Measurements from ENCODE around the gene DDAH1.

DDAH1 gene

DNA sequence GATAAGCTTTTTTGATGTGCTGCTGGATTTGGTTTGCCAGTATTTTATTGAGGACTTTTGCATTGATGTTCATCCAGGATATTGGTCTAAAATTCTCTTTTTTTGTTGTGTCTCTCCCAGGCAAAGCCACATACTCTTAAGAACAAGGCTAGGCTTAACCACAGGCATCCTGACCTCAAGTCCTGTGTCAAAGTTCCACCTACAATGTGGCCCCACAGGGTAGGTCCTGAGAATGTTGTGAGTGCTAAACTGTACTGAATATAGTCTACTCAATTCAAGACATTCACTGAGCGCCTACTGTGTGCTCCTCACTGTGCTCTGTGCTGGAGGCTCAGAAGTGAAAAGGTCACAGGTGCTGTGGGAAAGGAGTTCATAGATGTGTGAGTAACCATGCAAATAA, 20.6 kb downstream of the DDAH1 start:
- no peak overlapping the region for H3K4me3 ChIP-seq (ENCODE audit: extremely low read depth, insufficient read depth, low read length, poor library complexity, severe bottlenecking)
- H3K36me3 ChIP-seq (ENCODE audit: control insufficient read depth, insufficient read depth, low read length): peaks cover 24% of the 10 kb centered on the region
- H3K4me1 ChIP-seq (ENCODE audit: control insufficient read depth, insufficient read depth, low read length, poor library complexity, severe bottlenecking): peaks cover 11% of the 10 kb centered on the region
- no peaks in the 10 kb centered on the region for H3K9me3 ChIP-seq (ENCODE audit: control insufficient read depth, low read length)
- no peak overlapping the region for H3K27ac ChIP-seq (ENCODE audit: low read depth, low read length, severe bottlenecking)
- WGBS, 2 experiments (ENCODE audit: insufficient coverage in 2 of 2): 100% methylated on average over 1 of the region's 1 CpG; no CpG with 5 or more reads in 1 of the 2 experiments

DNA sequence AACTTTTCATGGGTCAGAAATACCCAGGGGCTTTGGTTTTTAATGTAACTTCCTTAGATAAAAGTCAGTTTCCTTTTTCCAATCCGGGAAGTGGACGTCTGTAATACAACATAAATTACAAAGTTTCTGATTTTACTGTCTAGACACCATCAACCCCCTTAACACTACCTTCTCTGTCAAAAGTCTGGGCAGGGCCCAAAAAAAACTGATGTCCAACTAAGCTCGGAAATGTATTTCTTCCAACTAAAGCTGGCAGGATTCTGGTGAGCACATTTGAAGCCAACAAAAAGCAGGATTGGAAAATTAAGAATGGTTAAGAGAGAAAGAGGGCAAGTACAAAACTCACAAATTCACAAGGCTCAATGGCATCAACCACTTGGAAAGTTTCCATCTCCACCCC, 24.3 kb downstream of the DDAH1 start:
- Histone ChIP-seq H3K4me3 (ENCODE audit: extremely low read depth, insufficient read depth, low read length, poor library complexity, severe bottlenecking) (no peak overlapping the region), H3K36me3 (ENCODE audit: control insufficient read depth, insufficient read depth, low read length) (peaks cover 14% of the 10 kb centered on the region), H3K27ac (ENCODE audit: low read depth, low read length, severe bottlenecking) (peak overlapping the region; percentile 41), H3K4me1 (ENCODE audit: control insufficient read depth, insufficient read depth, low read length, poor library complexity, severe bottlenecking) (peaks cover 22% of the 10 kb centered on the region), H3K9me3 (ENCODE audit: control insufficient read depth, low read length) (no peaks in the 10 kb centered on the region)
- WGBS, 2 experiments (ENCODE audit: insufficient coverage in 2 of 2): 80 to 83% methylated on average over 2 to 3 of the region's 3 CpGs

DNA sequence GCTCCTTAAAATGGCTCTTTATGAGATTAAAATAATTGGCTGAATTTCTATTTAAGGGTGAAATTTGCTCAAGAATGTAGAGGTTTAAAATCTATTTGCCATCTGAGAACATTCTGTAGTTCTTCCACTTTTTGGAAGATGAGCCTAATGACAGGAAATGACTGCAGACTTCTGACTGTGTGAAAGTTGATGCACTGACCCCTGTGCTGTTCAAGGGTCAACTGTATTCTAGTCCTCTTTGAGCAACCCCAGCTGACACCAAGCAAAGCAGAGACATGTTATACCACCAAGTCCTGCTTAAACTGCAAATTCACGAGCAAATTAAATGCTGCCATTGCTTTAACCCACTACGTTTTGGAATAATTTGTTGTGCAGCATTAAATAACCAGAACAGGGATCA, 26.6 kb downstream of the DDAH1 start:
- Histone ChIP-seq H3K27ac (ENCODE audit: low read depth, low read length, severe bottlenecking) (no peak overlapping the region), H3K9me3 (ENCODE audit: control insufficient read depth, low read length) (no peaks in the 10 kb centered on the region), H3K4me3 (ENCODE audit: extremely low read depth, insufficient read depth, low read length, poor library complexity, severe bottlenecking) (no peak overlapping the region), H3K36me3 (ENCODE audit: control insufficient read depth, insufficient read depth, low read length) (peaks cover 13% of the 10 kb centered on the region), H3K4me1 (ENCODE audit: control insufficient read depth, insufficient read depth, low read length, poor library complexity, severe bottlenecking) (peaks cover 22% of the 10 kb centered on the region)
- WGBS, 2 experiments (ENCODE audit: insufficient coverage in 2 of 2): 83% methylated on average over 1 of the region's 2 CpGs; no CpG with 5 or more reads in 1 of the 2 experiments

DNA sequence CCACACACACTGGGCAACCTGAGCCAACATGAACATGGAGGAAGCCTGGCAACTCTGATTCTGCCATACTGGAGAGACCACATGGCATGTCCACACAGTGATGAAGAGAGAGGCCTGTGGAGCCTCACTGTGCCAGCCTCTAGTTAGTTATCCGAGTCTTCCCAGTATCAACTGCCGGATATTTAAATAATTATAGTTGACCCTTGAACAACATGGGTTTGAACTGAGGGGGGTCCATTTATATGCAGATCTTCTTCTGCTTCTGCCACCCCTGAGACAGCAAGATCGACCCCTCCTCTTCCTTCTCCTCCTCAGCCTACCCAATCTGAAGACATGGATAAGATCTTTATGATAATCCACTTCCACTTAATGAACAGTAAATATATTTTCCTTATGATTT, 27.8 kb downstream of the DDAH1 start:
- Histone ChIP-seq H3K4me1 (ENCODE audit: control insufficient read depth, insufficient read depth, low read length, poor library complexity, severe bottlenecking) (peaks cover 22% of the 10 kb centered on the region), H3K27ac (ENCODE audit: low read depth, low read length, severe bottlenecking) (no peak overlapping the region), H3K36me3 (ENCODE audit: control insufficient read depth, insufficient read depth, low read length) (peaks cover 18% of the 10 kb centered on the region), H3K4me3 (ENCODE audit: extremely low read depth, insufficient read depth, low read length, poor library complexity, severe bottlenecking) (no peak overlapping the region), H3K9me3 (ENCODE audit: control insufficient read depth, low read length) (no peaks in the 10 kb centered on the region)
- 40% methylated on average over 1 of the region's 3 CpGs; no CpG with 5 or more reads in 1 of the 2 experiments for WGBS, 2 experiments (ENCODE audit: insufficient coverage in 2 of 2)

DNA sequence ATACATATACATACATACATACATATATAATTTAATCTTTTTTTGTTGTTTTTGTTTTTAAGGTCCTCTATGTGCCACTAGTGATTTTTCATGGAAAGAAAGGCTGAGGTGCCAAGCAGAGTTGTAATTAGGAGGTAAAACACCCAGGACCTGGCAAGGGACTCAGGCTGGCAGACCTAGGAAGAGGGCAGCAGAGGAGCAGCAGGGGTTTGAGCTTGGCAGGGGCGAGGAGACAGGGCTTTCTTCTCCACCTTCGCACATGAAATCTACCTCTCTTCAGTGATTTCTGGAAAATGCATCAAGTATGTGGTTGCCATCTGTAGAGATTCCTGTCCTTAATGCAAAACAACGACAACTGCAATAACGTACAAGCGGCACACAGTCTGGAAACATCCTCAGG, 31.9 kb downstream of the DDAH1 start:
- H3K9me3 ChIP-seq (ENCODE audit: control insufficient read depth, low read length): no peaks in the 10 kb centered on the region
- 92% methylated on average over 1 of the region's 5 CpGs; no CpG with 5 or more reads in 1 of the 2 experiments for WGBS, 2 experiments (ENCODE audit: insufficient coverage in 2 of 2)
- peaks cover 30% of the 10 kb centered on the region for H3K36me3 ChIP-seq (ENCODE audit: control insufficient read depth, insufficient read depth, low read length)
- H3K27ac ChIP-seq (ENCODE audit: low read depth, low read length, severe bottlenecking): no peak overlapping the region
- peaks cover 6% of the 10 kb centered on the region for H3K4me1 ChIP-seq (ENCODE audit: control insufficient read depth, insufficient read depth, low read length, poor library complexity, severe bottlenecking)
- no peak overlapping the region for H3K4me3 ChIP-seq (ENCODE audit: extremely low read depth, insufficient read depth, low read length, poor library complexity, severe bottlenecking)

DNA sequence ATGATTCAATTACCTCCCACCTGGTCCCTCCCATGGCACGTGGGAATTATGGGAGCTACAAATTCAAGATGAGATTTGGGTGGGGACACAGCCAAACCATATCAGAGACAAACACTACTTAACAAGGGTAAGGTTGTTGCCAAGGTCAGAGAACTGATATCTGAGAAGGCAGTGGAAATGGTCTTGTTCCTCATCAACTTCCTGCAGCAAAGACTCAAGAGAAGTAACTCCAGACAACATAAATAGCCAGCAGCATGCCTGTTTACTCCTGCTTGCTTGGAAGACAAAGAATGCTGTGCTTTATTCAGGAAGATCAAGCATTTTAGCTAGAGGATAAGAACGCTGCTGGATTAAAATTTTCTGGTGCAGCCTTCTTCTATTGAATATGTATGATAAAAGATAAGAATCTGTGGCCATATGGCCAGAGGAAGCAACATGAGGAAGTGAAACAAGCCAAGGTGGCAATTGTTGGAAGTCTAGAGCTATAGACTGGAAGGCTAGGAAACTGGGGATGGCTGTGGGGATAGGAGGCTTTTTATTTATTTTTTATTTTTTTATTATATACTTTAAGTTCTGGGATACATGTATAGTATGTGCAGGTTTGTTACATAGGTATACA, 36.4 kb downstream of the DDAH1 start:
- H3K27ac ChIP-seq (ENCODE audit: low read depth, low read length, severe bottlenecking): no peak overlapping the region
- H3K36me3 ChIP-seq (ENCODE audit: control insufficient read depth, insufficient read depth, low read length): peaks cover 30% of the 10 kb centered on the region
- H3K4me3 ChIP-seq (ENCODE audit: extremely low read depth, insufficient read depth, low read length, poor library complexity, severe bottlenecking): no peak overlapping the region
- 86 to 100% methylated on average over 1 of the region's 2 CpGs for WGBS, 2 experiments (ENCODE audit: insufficient coverage in 2 of 2)
- peaks cover 18% of the 10 kb centered on the region for H3K4me1 ChIP-seq (ENCODE audit: control insufficient read depth, insufficient read depth, low read length, poor library complexity, severe bottlenecking)
- no peaks in the 10 kb centered on the region for H3K9me3 ChIP-seq (ENCODE audit: control insufficient read depth, low read length)

DNA sequence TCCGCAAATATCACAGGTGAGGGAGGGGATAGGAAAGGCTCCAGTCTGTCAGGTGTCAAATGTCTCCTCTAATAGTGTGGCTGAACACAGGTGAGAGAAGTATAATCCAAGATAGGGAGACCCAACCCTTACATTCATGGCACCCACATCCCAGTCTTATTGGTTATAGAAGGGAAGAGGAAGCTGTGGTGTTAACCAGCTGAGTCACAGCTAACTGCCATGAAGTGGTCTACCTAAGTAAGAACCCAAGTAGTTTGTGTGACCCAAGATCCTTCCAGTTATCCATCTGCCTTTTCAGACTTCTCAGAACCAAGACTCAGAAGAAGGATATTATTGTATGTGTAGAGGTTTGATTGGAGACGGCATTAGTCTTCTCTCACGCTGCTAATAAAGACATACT, 37.1 kb downstream of the DDAH1 start:
- peaks cover 18% of the 10 kb centered on the region for H3K4me1 ChIP-seq (ENCODE audit: control insufficient read depth, insufficient read depth, low read length, poor library complexity, severe bottlenecking)
- 95% methylated on average over 2 of the region's 3 CpGs; no CpG with 5 or more reads in 1 of the 2 experiments for WGBS, 2 experiments (ENCODE audit: insufficient coverage in 2 of 2)
- peaks cover 31% of the 10 kb centered on the region for H3K36me3 ChIP-seq (ENCODE audit: control insufficient read depth, insufficient read depth, low read length)

DNA sequence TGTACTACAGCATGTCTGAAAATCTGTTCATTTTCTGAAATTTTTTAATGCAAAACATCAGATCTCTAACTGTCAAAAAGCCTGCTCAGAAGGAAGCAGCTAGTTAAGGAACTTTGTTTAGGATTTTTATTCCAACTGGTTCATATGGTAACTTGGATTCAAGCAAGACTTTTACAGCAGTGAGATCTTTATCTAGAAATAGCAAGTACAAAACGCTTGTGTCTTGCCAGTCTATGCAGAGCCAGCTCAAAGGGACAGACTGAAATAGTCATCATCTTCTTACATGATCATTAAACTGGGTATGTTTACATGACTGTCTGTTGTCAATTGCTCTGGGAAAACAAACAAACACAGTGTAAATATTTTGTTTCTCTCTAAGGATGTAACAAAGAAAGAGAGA, 37.6 kb downstream of the DDAH1 start:
- peaks cover 35% of the 10 kb centered on the region for H3K36me3 ChIP-seq (ENCODE audit: control insufficient read depth, insufficient read depth, low read length)
- peak overlapping the region; percentile 11 for H3K27ac ChIP-seq (ENCODE audit: low read depth, low read length, severe bottlenecking)
- no peak overlapping the region for H3K4me3 ChIP-seq (ENCODE audit: extremely low read depth, insufficient read depth, low read length, poor library complexity, severe bottlenecking)
- H3K9me3 ChIP-seq (ENCODE audit: control insufficient read depth, low read length): no peaks in the 10 kb centered on the region
- peaks cover 18% of the 10 kb centered on the region for H3K4me1 ChIP-seq (ENCODE audit: control insufficient read depth, insufficient read depth, low read length, poor library complexity, severe bottlenecking)
- WGBS, 2 experiments (ENCODE audit: insufficient coverage in 2 of 2): 100% methylated on average over 1 of the region's 1 CpG; no CpG with 5 or more reads in 1 of the 2 experiments

More for the DNA sequence above, 37.1 kb downstream of the DDAH1 start:
- Histone ChIP-seq H3K27ac (ENCODE audit: low read depth, low read length, severe bottlenecking) (no peak overlapping the region), H3K9me3 (ENCODE audit: control insufficient read depth, low read length) (no peaks in the 10 kb centered on the region), H3K4me3 (ENCODE audit: extremely low read depth, insufficient read depth, low read length, poor library complexity, severe bottlenecking) (no peak overlapping the region)

DNA sequence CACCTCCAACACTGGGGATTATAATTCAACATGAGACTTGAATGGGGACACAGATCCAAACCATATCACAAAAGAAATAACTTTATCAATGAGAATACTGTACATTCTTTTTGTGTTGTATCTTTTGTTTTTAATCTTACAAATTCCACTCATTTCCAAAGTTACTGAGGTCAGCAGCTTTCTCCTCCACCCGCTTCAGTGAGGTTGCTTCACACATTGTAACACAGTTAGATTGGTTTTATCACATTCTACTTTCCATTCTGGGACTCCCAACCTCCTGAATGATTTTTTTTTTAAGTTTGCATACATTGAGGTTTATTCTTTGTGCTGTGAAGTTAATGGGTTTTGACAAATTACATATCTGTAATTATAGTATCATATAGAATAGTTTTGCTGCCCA, 43.8 kb downstream of the DDAH1 start:
- Histone ChIP-seq H3K4me1 (ENCODE audit: control insufficient read depth, insufficient read depth, low read length, poor library complexity, severe bottlenecking) (no peaks in the 10 kb centered on the region), H3K9me3 (ENCODE audit: control insufficient read depth, low read length) (no peaks in the 10 kb centered on the region), H3K27ac (ENCODE audit: low read depth, low read length, severe bottlenecking) (no peak overlapping the region), H3K4me3 (ENCODE audit: extremely low read depth, insufficient read depth, low read length, poor library complexity, severe bottlenecking) (no peak overlapping the region), H3K36me3 (ENCODE audit: control insufficient read depth, insufficient read depth, low read length) (peaks cover 44% of the 10 kb centered on the region)
- WGBS, 2 experiments (ENCODE audit: insufficient coverage in 2 of 2): no CpG with 5 or more reads among the region's 1 CpG

DNA sequence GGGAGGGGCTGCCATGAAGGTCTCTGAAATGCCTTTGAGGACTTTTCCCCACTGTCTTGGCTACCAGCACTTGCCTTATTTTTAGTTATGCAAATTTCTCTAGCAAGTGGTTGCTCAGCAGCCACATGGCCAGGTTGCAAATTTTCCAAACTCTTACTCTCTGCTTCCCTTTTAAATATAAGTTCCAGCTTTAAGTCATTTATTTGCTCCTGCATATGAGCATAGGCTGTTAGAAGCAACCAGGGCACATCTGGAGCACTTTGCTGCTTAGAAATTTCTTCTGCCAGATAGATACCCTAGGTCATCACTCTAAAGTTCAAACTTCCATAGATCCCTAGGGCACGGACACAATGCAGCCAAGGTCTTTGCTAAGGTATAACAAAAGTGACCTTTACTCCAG, 44.8 kb downstream of the DDAH1 start:
- H3K9me3 ChIP-seq (ENCODE audit: control insufficient read depth, low read length): no peaks in the 10 kb centered on the region
- H3K27ac ChIP-seq (ENCODE audit: low read depth, low read length, severe bottlenecking): no peak overlapping the region
- H3K4me1 ChIP-seq (ENCODE audit: control insufficient read depth, insufficient read depth, low read length, poor library complexity, severe bottlenecking): no peaks in the 10 kb centered on the region
- 0% methylated on average over 1 of the region's 1 CpG for WGBS, 2 experiments (ENCODE audit: insufficient coverage in 2 of 2)
- no peak overlapping the region for H3K4me3 ChIP-seq (ENCODE audit: extremely low read depth, insufficient read depth, low read length, poor library complexity, severe bottlenecking)
- peaks cover 44% of the 10 kb centered on the region for H3K36me3 ChIP-seq (ENCODE audit: control insufficient read depth, insufficient read depth, low read length)

DNA sequence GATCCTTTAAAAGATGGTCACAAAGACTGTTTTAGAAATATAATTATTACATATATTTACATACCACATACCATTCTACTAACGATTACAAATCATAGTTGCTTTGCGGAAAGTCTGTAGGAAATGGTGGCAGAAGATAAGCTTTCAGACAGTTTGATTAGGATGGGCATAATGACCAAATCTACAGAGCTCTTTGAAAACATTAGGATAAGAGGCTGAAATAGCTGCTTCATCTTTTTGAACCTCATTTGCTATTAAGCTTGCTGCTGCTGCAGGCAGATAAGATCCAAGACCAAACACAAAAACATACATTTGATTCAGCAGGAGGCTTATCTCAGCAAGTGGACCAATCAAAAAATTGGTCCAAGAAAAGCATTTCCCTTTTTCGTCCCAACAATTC, 47.1 kb downstream of the DDAH1 start:
- no peaks in the 10 kb centered on the region for H3K4me1 ChIP-seq (ENCODE audit: control insufficient read depth, insufficient read depth, low read length, poor library complexity, severe bottlenecking)
- H3K36me3 ChIP-seq (ENCODE audit: control insufficient read depth, insufficient read depth, low read length): peaks cover 32% of the 10 kb centered on the region
- 100% methylated on average over 1 of the region's 3 CpGs; no CpG with 5 or more reads in 1 of the 2 experiments for WGBS, 2 experiments (ENCODE audit: insufficient coverage in 2 of 2)
- H3K4me3 ChIP-seq (ENCODE audit: extremely low read depth, insufficient read depth, low read length, poor library complexity, severe bottlenecking): no peak overlapping the region
- H3K9me3 ChIP-seq (ENCODE audit: control insufficient read depth, low read length): no peaks in the 10 kb centered on the region
- no peak overlapping the region for H3K27ac ChIP-seq (ENCODE audit: low read depth, low read length, severe bottlenecking)
